Posterior vena cava (tissue), 2 donors: ENCODE data around the gene RSPRY1. TPM values are rescaled to one million over a fixed set of nuclear protein-coding genes. Genes with fewer than 3 reads are reported as not detected.
"Not testable (repeated sequence)": the region's sequence is repeated elsewhere in the genome, so short reads cannot be mapped to it uniquely, and the experiment has no call there.

Experiments
- DNase-seq: peaks from one replicate; pipeline ENCODE4 v3.0.0-alpha.2; 2020; ENCODE audit warnings: low spot score
- intact Hi-C, 2 donors: fragments of 100-400 bp; cut with DNase I; formaldehyde crosslinking; loops; one replicate each; pipeline versions ENCODE4 v1.14.1 to v1.14.2; 2022 to 2023
- total RNA-seq, 2 donors: library from RNA; stranded (reverse); fragmentation: NEBNext Ultra II Directional; extraction: Animal tissue kit (Norgen Biotek cat#: 25700); gene quantifications; one replicate each; pipeline ENCODE4 v1.2.1, GENCODE V29; 2021
- donor health status: DM: yes; HTN: yes; CAD: no.
- donor health status: DM: yes; HTN: yes; CAD: no.

The RSPRY1 gene
- total RNA-seq, 2 donors from 2014 or later = 26.8 to 27.6 TPM

- intact Hi-C loops = no loop called here
- no peak for DNase-seq
These were observed 7.9 kb upstream of the RSPRY1 start for GRCh38 chr16:57178196-57178595.

GRCh38 chr16:57178793-57179212, 7.3 kb upstream of the RSPRY1 start:
- intact Hi-C loops = no loop called here
- no peak for DNase-seq

GRCh38 chr16:57179215-57179828, 6.8 kb upstream of the RSPRY1 start:
- intact Hi-C loops = no loop called here

GRCh38 chr16:57184113-57184512, 2.0 kb upstream of the RSPRY1 start:
- intact Hi-C loops = no loop called here
- DNase-seq = no peak

More at GRCh38 chr16:57179215-57179828, 6.8 kb upstream of the RSPRY1 start:
- no peak for DNase-seq

- intact Hi-C loops = no loop called here
- no peak for DNase-seq
These were observed 1.2 kb upstream of the RSPRY1 start for GRCh38 chr16:57184887-57185445.

- peak; percentile 81 for DNase-seq
- intact Hi-C loops = no loop called here
These were observed 634 bp upstream of the RSPRY1 start for GRCh38 chr16:57185446-57185944.

- no peak for DNase-seq
- intact Hi-C loops = no loop called here
These were observed 1.0 kb downstream of the RSPRY1 start for GRCh38 chr16:57186872-57187854.

GRCh38 chr16:57187902-57188710, 2.0 kb downstream of the RSPRY1 start:
- intact Hi-C loops = not testable (repeated sequence)

GRCh38 chr16:57188711-57189002, 2.5 kb downstream of the RSPRY1 start:
- DNase-seq = no peak
- intact Hi-C loops = no loop called here

More at GRCh38 chr16:57187902-57188710, 2.0 kb downstream of the RSPRY1 start:
- not testable (repeated sequence) for DNase-seq

- intact Hi-C loops = not testable (repeated sequence)
These were observed 3.4 kb downstream of the RSPRY1 start for GRCh38 chr16:57189527-57189926.

GRCh38 chr16:57190136-57190535, 4.0 kb downstream of the RSPRY1 start:
- DNase-seq = no peak
- intact Hi-C loops = no loop called here

More at GRCh38 chr16:57189527-57189926, 3.4 kb downstream of the RSPRY1 start:
- not testable (repeated sequence) for DNase-seq

- DNase-seq = no peak
- intact Hi-C loops = no loop called here
These were observed 5.0 kb downstream of the RSPRY1 start for GRCh38 chr16:57191056-57191571.

GRCh38 chr16:57192146-57192545, 6.0 kb downstream of the RSPRY1 start:
- no peak for DNase-seq
- intact Hi-C loops = no loop called here

- intact Hi-C loops = no loop called here
These were observed 6.8 kb downstream of the RSPRY1 start for GRCh38 chr16:57192720-57193486.

GRCh38 chr16:57194512-57194911, 8.4 kb downstream of the RSPRY1 start:
- DNase-seq = no peak
- intact Hi-C loops = no loop called here

More at GRCh38 chr16:57192720-57193486, 6.8 kb downstream of the RSPRY1 start:
- DNase-seq = no peak

- intact Hi-C loops = no loop called here
- no peak for DNase-seq
These were observed 10.2 kb downstream of the RSPRY1 start for GRCh38 chr16:57196286-57196685.

- DNase-seq = no peak
- intact Hi-C loops = no loop called here
These were observed 10.6 kb downstream of the RSPRY1 start for GRCh38 chr16:57196753-57197152.

GRCh38 chr16:57200321-57200720, 14.2 kb downstream of the RSPRY1 start:
- DNase-seq, intact Hi-C loops: not testable (repeated sequence)
